NCI-H82 (cell line): Measurements from ENCODE around the gene SEPTIN6.
A peak's percentile ranks its signal among the peaks of the same experiment; 100 is the strongest.

Experiments used
- DNase-seq: peaks from one replicate; lab custom pipeline; 2025; lab: John Stamatoyannopoulos, UW

The SEPTIN6 gene

GRCh38 chrX:119693040-119693995 is at the start of gene SEPTIN6:
Gene SEPTIN6 (minus strand): TSS chrX:119693168. CDS start chrX:119693105, 63 bp downstream.
- peak; percentile 86 for DNase-seq

- DNase-seq: no peak
Measured at GRCh38 chrX:119738742-119739141, 45.8 kb upstream of the SEPTIN6 start.

GRCh38 chrX:119736206-119736764 is 43.3 kb upstream of the SEPTIN6 start:
- DNase-seq: no peak

GRCh38 chrX:119735467-119735866 is 42.5 kb upstream of the SEPTIN6 start:
- DNase-seq: peak; percentile 55

- DNase-seq: no peak
Measured at GRCh38 chrX:119734897-119735339, 42.0 kb upstream of the SEPTIN6 start.

GRCh38 chrX:119729408-119730201 is 36.6 kb upstream of the SEPTIN6 start:
- DNase-seq: peak; percentile 94

- peak; percentile 43 for DNase-seq
Measured at GRCh38 chrX:119728487-119728886, 35.5 kb upstream of the SEPTIN6 start.

- DNase-seq: no peak
Measured at GRCh38 chrX:119726900-119727555, 34.1 kb upstream of the SEPTIN6 start.

- no peak for DNase-seq
Measured at GRCh38 chrX:119721926-119722325, 29.0 kb upstream of the SEPTIN6 start.

GRCh38 chrX:119721487-119721886 is 28.5 kb upstream of the SEPTIN6 start:
- DNase-seq: no peak

GRCh38 chrX:119709630-119710029 is 16.7 kb upstream of the SEPTIN6 start:
- no peak for DNase-seq

GRCh38 chrX:119708936-119709335 is 16.0 kb upstream of the SEPTIN6 start:
- DNase-seq: no peak

- DNase-seq: no peak
Measured at GRCh38 chrX:119706616-119707015, 13.6 kb upstream of the SEPTIN6 start.

- DNase-seq: peak; percentile 77
Measured at GRCh38 chrX:119698845-119699244, 5.9 kb upstream of the SEPTIN6 start.

- no peak for DNase-seq
Measured at GRCh38 chrX:119696251-119696890, 3.4 kb upstream of the SEPTIN6 start.

GRCh38 chrX:119695535-119696050 is 2.6 kb upstream of the SEPTIN6 start:
- DNase-seq: no peak

GRCh38 chrX:119694601-119695534 is 1.9 kb upstream of the SEPTIN6 start:
- no peak for DNase-seq

GRCh38 chrX:119693996-119694451 is 1.1 kb upstream of the SEPTIN6 start:
- no peak for DNase-seq

- peak; percentile 63 for DNase-seq
Measured at GRCh38 chrX:119692191-119693039, 553 bp downstream of the SEPTIN6 start.
